ENCODE measurements around the gene NET1. TPM values are rescaled to one million over a fixed set of nuclear protein-coding genes. Genes with fewer than 3 reads are reported as not detected.

Gene NET1
- total RNA-seq, 4 donors from 2014 or later: 272 to 430 (median 363) TPM

DNA sequence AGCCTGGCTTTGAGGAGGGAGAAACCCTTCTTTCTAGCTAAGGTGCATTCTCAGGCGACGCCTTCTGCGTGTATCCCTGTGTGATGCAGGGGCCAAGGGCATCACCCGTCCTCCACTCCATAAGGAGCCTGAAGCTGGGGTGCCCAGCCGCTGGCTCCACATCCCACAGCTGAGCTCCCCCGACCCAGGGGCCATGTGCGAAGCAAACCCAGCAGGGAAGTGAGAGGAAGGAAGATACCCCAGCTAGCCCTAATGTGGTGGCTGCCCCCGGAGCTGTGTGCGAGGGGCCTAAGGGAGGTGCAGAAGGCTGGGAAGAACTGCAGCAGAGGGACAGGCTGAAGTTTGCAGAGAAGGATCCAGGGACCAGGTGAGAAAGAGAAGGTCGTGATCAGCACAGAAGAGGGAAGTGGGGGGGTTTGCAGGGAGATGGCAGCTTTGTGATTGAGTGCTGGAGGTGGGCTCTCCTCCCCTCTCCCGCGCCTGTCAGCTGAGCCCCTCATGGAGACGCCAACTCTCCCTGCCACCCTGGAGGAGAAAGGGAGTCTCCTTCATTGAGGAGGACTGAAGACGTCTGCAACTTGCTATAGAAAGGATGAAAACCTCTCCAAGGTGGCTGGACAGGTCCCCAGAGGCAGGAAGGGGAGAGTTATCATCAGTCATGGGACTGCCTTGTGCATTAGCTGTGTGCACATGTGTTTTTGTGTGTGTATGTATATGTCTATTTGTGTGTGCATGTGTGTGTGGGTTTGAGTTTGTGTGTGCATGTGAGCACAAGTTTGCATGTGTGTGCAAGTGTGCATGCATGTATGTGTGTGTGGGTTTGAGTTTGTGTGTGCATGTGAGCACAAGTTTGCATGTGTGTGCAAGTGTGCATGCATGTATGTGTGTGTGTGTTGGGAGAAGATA, 90.5 kb downstream of the NET1 start:
- Histone ChIP-seq H3K4me3 (no peak overlapping the region), H3K27me3 (no peaks in the 10 kb centered on the region), H3K9me3 (no peaks in the 10 kb centered on the region), H3K27ac (replicated peaks in 1 of 4) (no peak overlapping the region), H3K4me1 (peaks cover 0 to 27% (median 24%) of the 10 kb centered on the region in 4 donors), H3K36me3 (no peaks in the 10 kb centered on the region)
- TF ChIP-seq POLR2A (IDR thresholded peaks at IDR 0.05; ENCODE audit: low read depth) (no peak), EP300 (IDR thresholded peaks at IDR 0.05) (no peak), POLR2AphosphoS5 (IDR thresholded peaks at IDR 0.05) (no peak)
- TF ChIP-seq, protein P1, sequence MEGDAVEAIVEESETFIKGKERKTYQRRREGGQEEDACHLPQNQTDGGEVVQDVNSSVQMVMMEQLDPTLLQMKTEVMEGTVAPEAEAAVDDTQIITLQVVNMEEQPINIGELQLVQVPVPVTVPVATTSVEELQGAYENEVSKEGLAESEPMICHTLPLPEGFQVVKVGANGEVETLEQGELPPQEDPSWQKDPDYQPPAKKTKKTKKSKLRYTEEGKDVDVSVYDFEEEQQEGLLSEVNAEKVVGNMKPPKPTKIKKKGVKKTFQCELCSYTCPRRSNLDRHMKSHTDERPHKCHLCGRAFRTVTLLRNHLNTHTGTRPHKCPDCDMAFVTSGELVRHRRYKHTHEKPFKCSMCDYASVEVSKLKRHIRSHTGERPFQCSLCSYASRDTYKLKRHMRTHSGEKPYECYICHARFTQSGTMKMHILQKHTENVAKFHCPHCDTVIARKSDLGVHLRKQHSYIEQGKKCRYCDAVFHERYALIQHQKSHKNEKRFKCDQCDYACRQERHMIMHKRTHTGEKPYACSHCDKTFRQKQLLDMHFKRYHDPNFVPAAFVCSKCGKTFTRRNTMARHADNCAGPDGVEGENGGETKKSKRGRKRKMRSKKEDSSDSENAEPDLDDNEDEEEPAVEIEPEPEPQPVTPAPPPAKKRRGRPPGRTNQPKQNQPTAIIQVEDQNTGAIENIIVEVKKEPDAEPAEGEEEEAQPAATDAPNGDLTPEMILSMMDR (IDR thresholded peaks at IDR 0.05): no peak
- no peak for DNase-seq (ENCODE audit: extremely low spot score)
- WGBS: 88% methylated on average over 14 of the region's 14 CpGs
- intact Hi-C loops (cut with DNase I): no loop called here

DNA sequence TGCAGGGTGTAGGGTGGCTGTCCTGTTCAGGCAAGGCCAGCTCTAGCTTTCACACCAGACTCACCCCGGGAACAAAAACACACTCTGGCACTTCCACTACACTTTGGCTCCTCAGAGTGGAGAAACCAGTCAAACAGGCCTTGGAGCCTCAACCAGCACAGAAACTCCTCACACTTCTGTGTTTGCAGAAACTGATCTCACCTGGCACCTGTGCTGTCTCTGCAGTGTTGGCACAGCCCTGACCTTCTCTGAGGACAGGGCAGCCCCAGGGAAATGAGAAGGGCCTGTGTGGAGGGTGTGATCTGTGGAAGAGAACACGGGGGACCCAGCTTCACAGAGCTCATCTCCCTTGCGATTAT, 91.1 kb downstream of the NET1 start:
- Histone ChIP-seq H3K4me3 (no peak overlapping the region), H3K9me3 (no peaks in the 10 kb centered on the region), H3K4me1 (peaks cover 0 to 33% (median 30%) of the 10 kb centered on the region in 4 donors), H3K27ac (replicated peaks in 1 of 4) (no peak overlapping the region), H3K27me3 (no peaks in the 10 kb centered on the region), H3K36me3 (no peaks in the 10 kb centered on the region)
- DNase-seq (ENCODE audit: extremely low spot score): no peak
- WGBS: 81% methylated on average over 3 of the region's 3 CpGs
- TF ChIP-seq POLR2A (IDR thresholded peaks at IDR 0.05; ENCODE audit: low read depth) (no peak), EP300 (IDR thresholded peaks at IDR 0.05) (no peak), POLR2AphosphoS5 (IDR thresholded peaks at IDR 0.05) (no peak)
- TF ChIP-seq, protein P1 (IDR thresholded peaks at IDR 0.05): no peak
- intact Hi-C loops (cut with DNase I): no loop called here

DNA sequence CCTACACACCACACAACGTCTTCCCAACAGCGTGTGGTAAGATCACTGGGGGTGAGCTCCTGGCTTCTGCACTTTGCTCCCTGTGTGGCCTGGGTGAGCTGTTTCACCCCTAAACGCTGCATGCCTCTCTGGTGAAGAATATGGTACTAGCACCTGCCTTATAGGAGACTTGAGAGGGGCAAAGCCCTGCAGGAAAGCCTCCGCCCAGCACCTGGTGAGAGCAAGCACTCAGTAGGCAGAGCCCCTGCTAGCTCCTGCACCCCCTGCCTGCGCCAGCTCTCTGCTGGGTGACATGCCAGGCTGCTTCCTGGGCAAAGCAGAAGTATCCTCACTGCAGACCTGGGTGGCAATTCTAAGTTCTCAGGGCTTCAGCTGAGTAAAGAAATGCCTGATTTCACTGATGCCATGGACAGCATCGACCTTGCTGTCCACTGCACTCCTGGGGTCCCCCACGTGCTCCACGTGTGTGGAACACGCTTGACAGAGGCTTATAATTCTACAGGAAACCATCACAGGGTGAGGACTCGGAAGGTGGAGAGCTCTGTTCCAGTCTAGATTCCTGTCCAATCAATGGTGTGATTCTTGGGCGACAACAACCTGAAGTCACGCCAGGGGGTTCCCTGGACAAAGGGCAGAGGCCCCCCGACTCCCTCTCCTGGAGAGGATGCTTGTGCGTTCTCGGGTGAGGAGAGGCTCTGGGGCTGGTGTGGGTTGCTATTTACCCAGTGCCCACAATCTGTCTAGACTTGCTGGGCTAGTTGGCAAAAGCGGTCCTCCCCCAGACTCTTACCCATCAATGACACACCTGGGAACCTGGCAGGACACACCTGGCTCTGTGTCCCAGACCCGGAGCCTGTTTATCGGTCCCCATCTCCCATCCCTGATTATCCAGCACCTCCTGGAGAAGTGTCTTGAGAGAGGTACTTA, 92.1 kb downstream of the NET1 start:
- H3K27ac ChIP-seq (replicated peaks in 1 of 4): no peak overlapping the region
- H3K4me3 ChIP-seq: no peak overlapping the region
- WGBS: 92% methylated on average over 14 of the region's 18 CpGs
- H3K9me3 ChIP-seq: no peaks in the 10 kb centered on the region
- intact Hi-C loops (cut with DNase I): no loop called here
- H3K27me3 ChIP-seq: no peaks in the 10 kb centered on the region
- DNase-seq (ENCODE audit: extremely low spot score): no peak
- H3K36me3 ChIP-seq: no peaks in the 10 kb centered on the region
- no peak for TF ChIP-seq EP300 (IDR thresholded peaks at IDR 0.05)
- TF ChIP-seq, protein P1 (IDR thresholded peaks at IDR 0.05): no peak
- TF ChIP-seq POLR2AphosphoS5 (IDR thresholded peaks at IDR 0.05): no peak
- no peak for TF ChIP-seq POLR2A (IDR thresholded peaks at IDR 0.05; ENCODE audit: low read depth)
- peaks cover 0 to 33% (median 32%) of the 10 kb centered on the region in 4 donors for H3K4me1 ChIP-seq

DNA sequence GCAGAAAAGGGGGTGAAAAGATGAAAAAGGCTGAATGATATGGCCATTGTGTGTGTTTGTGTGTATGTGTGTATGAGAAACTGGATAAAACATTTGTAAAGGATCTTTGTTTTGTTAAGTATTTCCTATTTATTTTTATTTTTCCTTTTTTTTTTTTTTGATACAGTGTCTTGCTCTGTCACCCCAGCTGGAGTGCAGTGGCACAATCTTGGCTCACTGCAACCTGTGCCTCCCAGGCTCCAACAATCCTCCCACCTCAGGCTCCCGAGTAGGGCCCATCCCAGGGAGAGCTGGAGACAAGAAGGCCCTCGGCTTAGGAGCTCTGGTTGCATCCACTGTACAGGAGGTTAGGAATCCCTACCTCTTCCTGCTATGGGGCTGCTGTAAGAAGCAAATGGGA, 93.9 kb downstream of the NET1 start:
- no peak for TF ChIP-seq POLR2A (IDR thresholded peaks at IDR 0.05; ENCODE audit: low read depth)
- TF ChIP-seq, protein P1 (IDR thresholded peaks at IDR 0.05): no peak
- TF ChIP-seq POLR2AphosphoS5 (IDR thresholded peaks at IDR 0.05): no peak
- DNase-seq (ENCODE audit: extremely low spot score): no peak
- 65% methylated on average over 2 of the region's 2 CpGs for WGBS

More for the DNA sequence above, 93.9 kb downstream of the NET1 start:
- no peaks in the 10 kb centered on the region for H3K36me3 ChIP-seq
- intact Hi-C loops (cut with DNase I): no loop called here
- H3K4me1 ChIP-seq: peaks cover 0 to 33% (median 32%) of the 10 kb centered on the region in 4 donors
- peak overlapping the region in 3 of 4 donors; percentile 41 to 70 (median 60) for H3K27ac ChIP-seq (replicated peaks in 1 of 4)
- H3K4me3 ChIP-seq: no peak overlapping the region
- H3K27me3 ChIP-seq: no peaks in the 10 kb centered on the region
- no peaks in the 10 kb centered on the region for H3K9me3 ChIP-seq

All from esophagus muscularis mucosa (tissue), 4 donors.